GM23338 (cell line): ENCODE measurements around the gene CYP2D6.

Experiments used
- CREB1 ChIP-seq: fragments of 250-450 bp; sonication (Bioruptor Pico); IDR thresholded peaks from 2 replicates; pipeline ENCODE4 v1.5.0; 2020; ENCODE audit warnings: low read depth, mild to moderate bottlenecking, moderate library complexity
- EZH2 ChIP-seq: fragments of 200-600 bp; sonication (generic); IDR thresholded peaks from one replicate; pipeline ENCODE4 v1.8.0; 2017; ENCODE audit warnings: antibody characterized with exemption, mild to moderate bottlenecking, low read depth; ENCODE audit not compliant: unreplicated experiment
- EZH2phosphoT487 ChIP-seq: fragments of 200-600 bp; sonication (generic); IDR thresholded peaks from one replicate; pipeline ENCODE4 v1.8.1; 2018; ENCODE audit warnings: antibody characterized with exemption; ENCODE audit not compliant: unreplicated experiment
- JUNB ChIP-seq: IDR thresholded peaks from one replicate; pipeline ENCODE4 v1.6.1; 2016; ENCODE audit warnings: antibody characterized with exemption; ENCODE audit not compliant: unreplicated experiment
- POLR2AphosphoS5 ChIP-seq: IDR thresholded peaks from 2 replicates; pipeline ENCODE4 v1.6.1; 2016; ENCODE audit warnings: antibody characterized with exemption, low read depth
- TF ChIP-seq, protein P1 (sequence below), 2 experiments: fragments of 200-600 bp in 1 of 2; sonication (generic) in 1 of 2; conservative IDR thresholded peaks; 2 replicates each; pipeline versions ENCODE4 v1.5.1 to v1.6.1; 2016 to 2017; ENCODE audit warnings: antibody characterized with exemption in 2 of 2, low read depth in 2 of 2, mild to moderate bottlenecking in 2 of 2, moderate library complexity in 1 of 2
- TF ChIP-seq, protein P2 (sequence below): IDR thresholded peaks from one replicate; pipeline ENCODE4 v1.6.1; 2018; ENCODE audit warnings: antibody characterized with exemption; ENCODE audit not compliant: unreplicated experiment

DNA sequence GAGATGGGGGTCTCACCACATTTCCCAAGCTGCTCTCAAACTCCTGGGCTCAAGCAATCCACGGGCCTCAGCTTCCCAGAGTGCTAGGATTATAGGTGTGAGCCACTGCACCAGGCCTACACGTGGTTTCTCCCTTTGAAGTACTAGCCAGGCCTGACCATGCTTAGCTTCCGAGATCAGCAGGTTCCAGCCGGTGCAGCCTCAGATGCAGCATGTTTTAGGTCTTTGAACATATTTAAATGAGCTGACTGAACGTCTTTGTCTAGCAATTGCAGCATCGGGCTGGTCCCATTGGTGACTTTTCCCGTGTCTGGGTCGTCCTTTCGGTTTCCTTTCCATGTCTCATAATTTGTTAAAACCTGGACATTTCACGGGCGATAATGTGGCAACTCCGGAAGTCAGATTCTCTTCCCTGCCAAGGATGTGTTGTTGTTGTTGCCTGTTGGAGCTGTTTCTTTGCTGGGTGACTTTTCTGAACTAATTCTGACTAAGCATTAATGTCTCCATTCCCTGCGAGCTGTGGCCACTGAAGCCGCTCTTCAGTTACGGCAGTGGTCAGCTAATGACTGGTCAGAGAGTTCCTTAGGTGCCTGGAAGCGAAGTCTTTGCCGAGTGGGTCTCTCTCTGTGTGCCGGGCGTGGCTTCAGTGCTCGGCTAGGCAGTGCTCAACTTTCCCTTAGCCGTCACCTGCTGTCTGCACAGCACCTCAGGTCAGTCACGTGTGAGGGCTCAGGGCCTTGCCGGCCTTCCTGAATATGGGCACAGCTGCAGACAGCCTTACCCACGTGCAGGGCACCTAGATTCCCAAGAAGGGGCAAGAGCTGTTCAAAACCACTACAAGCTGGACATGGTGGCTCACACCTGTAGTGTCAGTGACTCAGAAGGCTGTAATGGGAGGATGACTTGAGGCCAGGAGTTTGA lies 3.8 kb upstream of the CYP2D6 start:
- TF ChIP-seq EZH2phosphoT487, result no peak
- TF ChIP-seq, protein P1, sequence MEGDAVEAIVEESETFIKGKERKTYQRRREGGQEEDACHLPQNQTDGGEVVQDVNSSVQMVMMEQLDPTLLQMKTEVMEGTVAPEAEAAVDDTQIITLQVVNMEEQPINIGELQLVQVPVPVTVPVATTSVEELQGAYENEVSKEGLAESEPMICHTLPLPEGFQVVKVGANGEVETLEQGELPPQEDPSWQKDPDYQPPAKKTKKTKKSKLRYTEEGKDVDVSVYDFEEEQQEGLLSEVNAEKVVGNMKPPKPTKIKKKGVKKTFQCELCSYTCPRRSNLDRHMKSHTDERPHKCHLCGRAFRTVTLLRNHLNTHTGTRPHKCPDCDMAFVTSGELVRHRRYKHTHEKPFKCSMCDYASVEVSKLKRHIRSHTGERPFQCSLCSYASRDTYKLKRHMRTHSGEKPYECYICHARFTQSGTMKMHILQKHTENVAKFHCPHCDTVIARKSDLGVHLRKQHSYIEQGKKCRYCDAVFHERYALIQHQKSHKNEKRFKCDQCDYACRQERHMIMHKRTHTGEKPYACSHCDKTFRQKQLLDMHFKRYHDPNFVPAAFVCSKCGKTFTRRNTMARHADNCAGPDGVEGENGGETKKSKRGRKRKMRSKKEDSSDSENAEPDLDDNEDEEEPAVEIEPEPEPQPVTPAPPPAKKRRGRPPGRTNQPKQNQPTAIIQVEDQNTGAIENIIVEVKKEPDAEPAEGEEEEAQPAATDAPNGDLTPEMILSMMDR (conservative IDR thresholded peaks at IDR 0.05; ENCODE audit: low read depth in 2 of 2), result no peak
- no peak for TF ChIP-seq EZH2
- no peak for TF ChIP-seq POLR2AphosphoS5
- TF ChIP-seq, protein P2, sequence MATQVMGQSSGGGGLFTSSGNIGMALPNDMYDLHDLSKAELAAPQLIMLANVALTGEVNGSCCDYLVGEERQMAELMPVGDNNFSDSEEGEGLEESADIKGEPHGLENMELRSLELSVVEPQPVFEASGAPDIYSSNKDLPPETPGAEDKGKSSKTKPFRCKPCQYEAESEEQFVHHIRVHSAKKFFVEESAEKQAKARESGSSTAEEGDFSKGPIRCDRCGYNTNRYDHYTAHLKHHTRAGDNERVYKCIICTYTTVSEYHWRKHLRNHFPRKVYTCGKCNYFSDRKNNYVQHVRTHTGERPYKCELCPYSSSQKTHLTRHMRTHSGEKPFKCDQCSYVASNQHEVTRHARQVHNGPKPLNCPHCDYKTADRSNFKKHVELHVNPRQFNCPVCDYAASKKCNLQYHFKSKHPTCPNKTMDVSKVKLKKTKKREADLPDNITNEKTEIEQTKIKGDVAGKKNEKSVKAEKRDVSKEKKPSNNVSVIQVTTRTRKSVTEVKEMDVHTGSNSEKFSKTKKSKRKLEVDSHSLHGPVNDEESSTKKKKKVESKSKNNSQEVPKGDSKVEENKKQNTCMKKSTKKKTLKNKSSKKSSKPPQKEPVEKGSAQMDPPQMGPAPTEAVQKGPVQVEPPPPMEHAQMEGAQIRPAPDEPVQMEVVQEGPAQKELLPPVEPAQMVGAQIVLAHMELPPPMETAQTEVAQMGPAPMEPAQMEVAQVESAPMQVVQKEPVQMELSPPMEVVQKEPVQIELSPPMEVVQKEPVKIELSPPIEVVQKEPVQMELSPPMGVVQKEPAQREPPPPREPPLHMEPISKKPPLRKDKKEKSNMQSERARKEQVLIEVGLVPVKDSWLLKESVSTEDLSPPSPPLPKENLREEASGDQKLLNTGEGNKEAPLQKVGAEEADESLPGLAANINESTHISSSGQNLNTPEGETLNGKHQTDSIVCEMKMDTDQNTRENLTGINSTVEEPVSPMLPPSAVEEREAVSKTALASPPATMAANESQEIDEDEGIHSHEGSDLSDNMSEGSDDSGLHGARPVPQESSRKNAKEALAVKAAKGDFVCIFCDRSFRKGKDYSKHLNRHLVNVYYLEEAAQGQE, result no peak
- no peak for TF ChIP-seq CREB1 (CRISPR knock-in tag)
- no peak for TF ChIP-seq JUNB
